ENCODE results near the gene PIAS4. TPM values are rescaled to one million over a fixed set of nuclear protein-coding genes. Genes with fewer than 3 reads are reported as not detected.

PIAS4 gene
- total RNA-seq, 1 donor from 2014 or later: 56.3 TPM

GRCh38 chr19:3983542-3983914 lies 24.0 kb upstream of the PIAS4 start:
- H3K9me3 Mint-ChIP-seq (ENCODE audit: low read depth): no peaks in the 10 kb centered on the region

GRCh38 chr19:3983936-3984583 lies 23.5 kb upstream of the PIAS4 start:
- peak overlapping the region; percentile 99 for H3K27ac Mint-ChIP-seq
- no peak for DNase-seq (ENCODE audit: low spot score, unreplicated experiment)
- H3K9me3 Mint-ChIP-seq (ENCODE audit: low read depth): no peaks in the 10 kb centered on the region

More at GRCh38 chr19:3983542-3983914, 24.0 kb upstream of the PIAS4 start:
- no peak for TF ChIP-seq CTCF (IDR thresholded peaks at IDR 0.05; ENCODE audit: unreplicated experiment)
- Mint-ChIP-seq H3K4me3 (ENCODE audit: low read depth) (peak overlapping the region; percentile 98), H3K36me3 (ENCODE audit: insufficient read depth) (peaks cover 29% of the 10 kb centered on the region), H3K27ac (peak overlapping the region; percentile 99), H3K27me3 (no peaks in the 10 kb centered on the region), H3K4me1 (ENCODE audit: low read depth) (peaks cover 23% of the 10 kb centered on the region)
- no peak for DNase-seq (ENCODE audit: low spot score, unreplicated experiment)

GRCh38 chr19:3984584-3984907 lies 23.0 kb upstream of the PIAS4 start:
- no peak for TF ChIP-seq CTCF (IDR thresholded peaks at IDR 0.05; ENCODE audit: unreplicated experiment)
- H3K36me3 Mint-ChIP-seq (ENCODE audit: insufficient read depth): peaks cover 25% of the 10 kb centered on the region
- peak overlapping the region; percentile 98 for H3K4me3 Mint-ChIP-seq (ENCODE audit: low read depth)
- peak overlapping the region; percentile 99 for H3K27ac Mint-ChIP-seq
- peaks cover 23% of the 10 kb centered on the region for H3K4me1 Mint-ChIP-seq (ENCODE audit: low read depth)
- H3K27me3 Mint-ChIP-seq: no peaks in the 10 kb centered on the region
- no peak for DNase-seq (ENCODE audit: low spot score, unreplicated experiment)
- H3K9me3 Mint-ChIP-seq (ENCODE audit: low read depth): no peaks in the 10 kb centered on the region

More at GRCh38 chr19:3983936-3984583, 23.5 kb upstream of the PIAS4 start:
- Mint-ChIP-seq H3K4me3 (ENCODE audit: low read depth) (peak overlapping the region; percentile 98), H3K4me1 (ENCODE audit: low read depth) (peaks cover 23% of the 10 kb centered on the region), H3K36me3 (ENCODE audit: insufficient read depth) (peaks cover 29% of the 10 kb centered on the region), H3K27me3 (no peaks in the 10 kb centered on the region)
- TF ChIP-seq CTCF (IDR thresholded peaks at IDR 0.05; ENCODE audit: unreplicated experiment): no peak

GRCh38 chr19:3984908-3985642 lies 22.5 kb upstream of the PIAS4 start, which contains the start of gene EEF2:
TSS of gene EEF2 (minus strand) at chr19:3985463. CDS start at chr19:3985380, 83 bp downstream.
- Mint-ChIP-seq H3K9me3 (ENCODE audit: low read depth) (no peaks in the 10 kb centered on the region), H3K4me1 (ENCODE audit: low read depth) (peaks cover 23% of the 10 kb centered on the region), H3K4me3 (ENCODE audit: low read depth) (peak within 1 kb of the TSS; percentile 98), H3K27me3 (no peaks in the 10 kb centered on the region), H3K36me3 (ENCODE audit: insufficient read depth) (peaks cover 24% of the 10 kb centered on the region), H3K27ac (peak within 1 kb of the TSS; percentile 99)
- TF ChIP-seq CTCF (IDR thresholded peaks at IDR 0.05; ENCODE audit: unreplicated experiment): no peak
- DNase-seq (ENCODE audit: low spot score, unreplicated experiment): peak; percentile 86

- no peak for TF ChIP-seq CTCF (IDR thresholded peaks at IDR 0.05; ENCODE audit: unreplicated experiment)
- Mint-ChIP-seq H3K27me3 (no peaks in the 10 kb centered on the region), H3K4me1 (ENCODE audit: low read depth) (peaks cover 25% of the 10 kb centered on the region), H3K27ac (peak overlapping the region; percentile 99), H3K4me3 (ENCODE audit: low read depth) (peak overlapping the region; percentile 98), H3K9me3 (ENCODE audit: low read depth) (peaks cover under 1% of the 10 kb centered on the region), H3K36me3 (ENCODE audit: insufficient read depth) (peaks cover 24% of the 10 kb centered on the region)
- no peak for DNase-seq (ENCODE audit: low spot score, unreplicated experiment)
Observed at GRCh38 chr19:3985643-3986259, 21.8 kb upstream of the PIAS4 start.

Data from progenitor cell of endocrine pancreas (in vitro differentiated cells).